ENCODE measurements around the gene SCN3A.

SCN3A gene

GRCh38 chr2:165144315-165144714, 59.5 kb downstream of the SCN3A start:
- Histone ChIP-seq H3K9ac (ENCODE audit: low read length) (no peak overlapping the region), H4K8ac (ENCODE audit: low read depth, low read length) (no peak overlapping the region), H2AK5ac (ENCODE audit: low read length) (no peak overlapping the region), H3K79me1 (ENCODE audit: low read length) (no peaks in the 10 kb centered on the region), H2BK5ac (ENCODE audit: low read length) (no peak overlapping the region), H3K27ac (ENCODE audit: low read depth, low read length) (no peak overlapping the region), H3K4me1 (ENCODE audit: control insufficient read depth, low read depth, low read length) (peaks cover 1% of the 10 kb centered on the region), H4K5ac (ENCODE audit: low read length) (no peak overlapping the region), H3K79me2 (ENCODE audit: control insufficient read depth, insufficient read depth, low read length) (no peaks in the 10 kb centered on the region), H3K36me3 (ENCODE audit: control insufficient read depth, insufficient read depth, low read length) (no peaks in the 10 kb centered on the region), H2BK15ac (replicated peaks; ENCODE audit: low read depth) (no peak overlapping the region), H3K27me3 (ENCODE audit: insufficient read depth, low read length, poor library complexity) (no peaks in the 10 kb centered on the region), H3K4ac (ENCODE audit: low read depth, low read length) (no peak overlapping the region), H3K23ac (ENCODE audit: low read length) (no peak overlapping the region), H3K56ac (ENCODE audit: low read length) (no peak overlapping the region), H3K4me2 (ENCODE audit: low read length) (no peak overlapping the region), H2BK120ac (ENCODE audit: low read depth, low read length) (no peak overlapping the region), H3K18ac (ENCODE audit: low read length) (no peak overlapping the region), H3K4me3 (ENCODE audit: low read length) (no peak overlapping the region)
- peak; percentile 68 for DNase-seq
- WGBS (ENCODE audit: extremely low coverage, insufficient coverage, low lambda C conversion rate): no CpG with 5 or more reads among the region's 1 CpG

GRCh38 chr2:165141601-165142354, 62.1 kb downstream of the SCN3A start:
- Histone ChIP-seq H2AK5ac (ENCODE audit: low read length) (no peak overlapping the region), H3K79me1 (ENCODE audit: low read length) (no peaks in the 10 kb centered on the region), H3K4ac (ENCODE audit: low read depth, low read length) (no peak overlapping the region), H3K27me3 (ENCODE audit: insufficient read depth, low read length, poor library complexity) (no peaks in the 10 kb centered on the region), H3K27ac (ENCODE audit: low read depth, low read length) (no peak overlapping the region), H3K23ac (ENCODE audit: low read length) (no peak overlapping the region), H2BK120ac (ENCODE audit: low read depth, low read length) (no peak overlapping the region), H3K18ac (ENCODE audit: low read length) (no peak overlapping the region), H2BK15ac (replicated peaks; ENCODE audit: low read depth) (no peak overlapping the region), H4K8ac (ENCODE audit: low read depth, low read length) (no peak overlapping the region), H3K4me1 (ENCODE audit: control insufficient read depth, low read depth, low read length) (peaks cover 1% of the 10 kb centered on the region), H3K56ac (ENCODE audit: low read length) (no peak overlapping the region), H3K4me3 (ENCODE audit: low read length) (no peak overlapping the region), H3K36me3 (ENCODE audit: control insufficient read depth, insufficient read depth, low read length) (no peaks in the 10 kb centered on the region), H3K4me2 (ENCODE audit: low read length) (no peak overlapping the region), H2BK5ac (ENCODE audit: low read length) (no peak overlapping the region), H3K9ac (ENCODE audit: low read length) (no peak overlapping the region), H3K79me2 (ENCODE audit: control insufficient read depth, insufficient read depth, low read length) (no peaks in the 10 kb centered on the region), H4K5ac (ENCODE audit: low read length) (no peak overlapping the region)
- peak; percentile 21 for DNase-seq
- WGBS (ENCODE audit: extremely low coverage, insufficient coverage, low lambda C conversion rate): no CpG with 5 or more reads among the region's 1 CpG

- no peak overlapping the region for H2AK5ac ChIP-seq (ENCODE audit: low read length)
- no peaks in the 10 kb centered on the region for H3K79me1 ChIP-seq (ENCODE audit: low read length)
- WGBS (ENCODE audit: extremely low coverage, insufficient coverage, low lambda C conversion rate): no CpG with 5 or more reads among the region's 3 CpGs
- no peak overlapping the region for H3K9ac ChIP-seq (ENCODE audit: low read length)
- no peak overlapping the region for H2BK15ac ChIP-seq (replicated peaks; ENCODE audit: low read depth)
- no peaks in the 10 kb centered on the region for H3K4me1 ChIP-seq (ENCODE audit: control insufficient read depth, low read depth, low read length)
- no peaks in the 10 kb centered on the region for H3K79me2 ChIP-seq (ENCODE audit: control insufficient read depth, insufficient read depth, low read length)
- no peak overlapping the region for H3K23ac ChIP-seq (ENCODE audit: low read length)
- no peak for DNase-seq
- H3K27ac ChIP-seq (ENCODE audit: low read depth, low read length): no peak overlapping the region
- H4K8ac ChIP-seq (ENCODE audit: low read depth, low read length): no peak overlapping the region
- H4K5ac ChIP-seq (ENCODE audit: low read length): no peak overlapping the region
- no peak overlapping the region for H2BK5ac ChIP-seq (ENCODE audit: low read length)
- no peak overlapping the region for H3K4ac ChIP-seq (ENCODE audit: low read depth, low read length)
- H3K27me3 ChIP-seq (ENCODE audit: insufficient read depth, low read length, poor library complexity): no peaks in the 10 kb centered on the region
- H3K18ac ChIP-seq (ENCODE audit: low read length): no peak overlapping the region
- no peaks in the 10 kb centered on the region for H3K36me3 ChIP-seq (ENCODE audit: control insufficient read depth, insufficient read depth, low read length)
- no peak overlapping the region for H2BK120ac ChIP-seq (ENCODE audit: low read depth, low read length)
- no peak overlapping the region for H3K56ac ChIP-seq (ENCODE audit: low read length)
- H3K4me3 ChIP-seq (ENCODE audit: low read length): no peak overlapping the region
- no peak overlapping the region for H3K4me2 ChIP-seq (ENCODE audit: low read length)
These were observed 77.6 kb downstream of the SCN3A start for GRCh38 chr2:165126244-165126643.

GRCh38 chr2:165122521-165122920, 81.3 kb downstream of the SCN3A start:
- Histone ChIP-seq H2BK5ac (ENCODE audit: low read length) (no peak overlapping the region), H3K79me1 (ENCODE audit: low read length) (no peaks in the 10 kb centered on the region), H3K56ac (ENCODE audit: low read length) (no peak overlapping the region), H3K36me3 (ENCODE audit: control insufficient read depth, insufficient read depth, low read length) (no peaks in the 10 kb centered on the region), H2BK15ac (replicated peaks; ENCODE audit: low read depth) (no peak overlapping the region), H3K27me3 (ENCODE audit: insufficient read depth, low read length, poor library complexity) (no peaks in the 10 kb centered on the region), H3K79me2 (ENCODE audit: control insufficient read depth, insufficient read depth, low read length) (no peaks in the 10 kb centered on the region), H3K23ac (ENCODE audit: low read length) (no peak overlapping the region), H4K8ac (ENCODE audit: low read depth, low read length) (no peak overlapping the region), H3K27ac (ENCODE audit: low read depth, low read length) (no peak overlapping the region), H3K18ac (ENCODE audit: low read length) (no peak overlapping the region), H3K4me3 (ENCODE audit: low read length) (no peak overlapping the region), H3K4ac (ENCODE audit: low read depth, low read length) (no peak overlapping the region), H3K4me2 (ENCODE audit: low read length) (no peak overlapping the region), H2BK120ac (ENCODE audit: low read depth, low read length) (no peak overlapping the region), H4K5ac (ENCODE audit: low read length) (no peak overlapping the region), H3K9ac (ENCODE audit: low read length) (no peak overlapping the region), H3K4me1 (ENCODE audit: control insufficient read depth, low read depth, low read length) (no peaks in the 10 kb centered on the region), H2AK5ac (ENCODE audit: low read length) (no peak overlapping the region)
- DNase-seq: no peak
- WGBS (ENCODE audit: extremely low coverage, insufficient coverage, low lambda C conversion rate): no CpG with 5 or more reads among the region's 4 CpGs

GRCh38 chr2:165120740-165121467, 82.9 kb downstream of the SCN3A start:
- Histone ChIP-seq H2AK5ac (ENCODE audit: low read length) (no peak overlapping the region), H3K79me2 (ENCODE audit: control insufficient read depth, insufficient read depth, low read length) (no peaks in the 10 kb centered on the region), H3K4ac (ENCODE audit: low read depth, low read length) (no peak overlapping the region), H3K27ac (ENCODE audit: low read depth, low read length) (no peak overlapping the region), H3K56ac (ENCODE audit: low read length) (no peak overlapping the region), H3K9ac (ENCODE audit: low read length) (no peak overlapping the region), H3K23ac (ENCODE audit: low read length) (no peak overlapping the region), H3K27me3 (ENCODE audit: insufficient read depth, low read length, poor library complexity) (no peaks in the 10 kb centered on the region), H2BK5ac (ENCODE audit: low read length) (no peak overlapping the region), H3K79me1 (ENCODE audit: low read length) (no peaks in the 10 kb centered on the region), H3K18ac (ENCODE audit: low read length) (no peak overlapping the region), H3K4me2 (ENCODE audit: low read length) (no peak overlapping the region), H3K4me3 (ENCODE audit: low read length) (no peak overlapping the region), H4K8ac (ENCODE audit: low read depth, low read length) (no peak overlapping the region), H2BK15ac (replicated peaks; ENCODE audit: low read depth) (no peak overlapping the region), H3K4me1 (ENCODE audit: control insufficient read depth, low read depth, low read length) (no peaks in the 10 kb centered on the region), H2BK120ac (ENCODE audit: low read depth, low read length) (no peak overlapping the region), H4K5ac (ENCODE audit: low read length) (no peak overlapping the region), H3K36me3 (ENCODE audit: control insufficient read depth, insufficient read depth, low read length) (no peaks in the 10 kb centered on the region)
- WGBS (ENCODE audit: extremely low coverage, insufficient coverage, low lambda C conversion rate): 100% methylated on average over 1 of the region's 7 CpGs
- no peak for DNase-seq

Measured in mesendoderm (in vitro differentiated cells).